SK-N-SH treated with all-trans-retinoic acid at 6 μM for 48 hours (cell line): ENCODE results near the gene TET3.

Source experiments
- PATZ1 ChIP-seq: fragments of 250-450 bp; sonication (Bioruptor Pico); IDR thresholded peaks from 2 replicates; pipeline ENCODE4 v1.8.0; 2020; ENCODE audit warnings: mild to moderate bottlenecking, moderate library complexity, borderline replicate concordance
- SNAI2 ChIP-seq: fragments of 250-450 bp; sonication (Bioruptor Pico); IDR thresholded peaks from 2 replicates; pipeline ENCODE4 v1.5.0; 2020; ENCODE audit warnings: mild to moderate bottlenecking, moderate library complexity

- TF ChIP-seq SNAI2 (CRISPR knock-in tag) (no peak), PATZ1 (CRISPR knock-in tag) (no peak)
Measured at GRCh38 chr2:73998451-73998850, 13.7 kb downstream of the TET3 start.
